GM19324 (cell line): ENCODE measurements around the gene ZNF28.
"Not testable (repeated sequence)": the region's sequence is repeated elsewhere in the genome, so short reads cannot be mapped to it uniquely, and the experiment has no call there.

Experiments used
- ATAC-seq: cut with Tn5 transposase; IDR thresholded peaks from one replicate; pipeline ENCODE4 v1.9.1; 2021; ENCODE audit warnings: mild to moderate bottlenecking, moderate library complexity; ENCODE audit not compliant: unreplicated experiment, low FRiP score

The ZNF28 gene

GRCh38 chr19:52821204-52821960 lies at the start of gene ZNF28:
Gene ZNF28 (minus strand): TSS chr19:52821633. CDS start chr19:52817958, 3,675 bp downstream.
- ATAC-seq: peak; percentile 91

GRCh38 chr19:52868031-52868430 lies 46.6 kb upstream of the ZNF28 start:
- ATAC-seq: not testable (repeated sequence)

- peak; percentile 98 for ATAC-seq
Measured at GRCh38 chr19:52857378-52858191, 36.2 kb upstream of the ZNF28 start, which contains the start of gene ZNF468. Gene ZNF468 (minus strand): TSS chr19:52857619. CDS start chr19:52854272, 3,347 bp downstream.

- ATAC-seq: not testable (repeated sequence)
Measured at GRCh38 chr19:52856540-52857377, 35.3 kb upstream of the ZNF28 start.

GRCh38 chr19:52847352-52847751 lies 25.9 kb upstream of the ZNF28 start:
- ATAC-seq: not testable (repeated sequence)

GRCh38 chr19:52840825-52841465 lies 19.5 kb upstream of the ZNF28 start:
- ATAC-seq: not testable (repeated sequence)

GRCh38 chr19:52834289-52834688 lies 12.9 kb upstream of the ZNF28 start:
- ATAC-seq: not testable (repeated sequence)

GRCh38 chr19:52833541-52833940 lies 12.1 kb upstream of the ZNF28 start:
- not testable (repeated sequence) for ATAC-seq

GRCh38 chr19:52829866-52830265 lies 8.4 kb upstream of the ZNF28 start:
- not testable (repeated sequence) for ATAC-seq

GRCh38 chr19:52825765-52826164 lies 4.3 kb upstream of the ZNF28 start:
- no peak for ATAC-seq

GRCh38 chr19:52823676-52824075 lies 2.2 kb upstream of the ZNF28 start:
- ATAC-seq: no peak

- ATAC-seq: peak; percentile 46
Measured at GRCh38 chr19:52820472-52821203, 795 bp downstream of the ZNF28 start.

- ATAC-seq: no peak
Measured at GRCh38 chr19:52809801-52810200, 11.6 kb downstream of the ZNF28 start.

GRCh38 chr19:52799950-52800640 lies 21.3 kb downstream of the ZNF28 start:
- ATAC-seq: not testable (repeated sequence)

GRCh38 chr19:52789440-52789839 lies 32.0 kb downstream of the ZNF28 start:
- no peak for ATAC-seq

GRCh38 chr19:52786464-52787354 lies 34.7 kb downstream of the ZNF28 start, which contains the start of gene ZNF600:
Gene ZNF600 (minus strand): TSS chr19:52786791. CDS start chr19:52778888, 7,903 bp downstream.
- peak; percentile 96 for ATAC-seq

GRCh38 chr19:52786078-52786463 lies 35.4 kb downstream of the ZNF28 start:
- ATAC-seq: peak; percentile 25

- no peak for ATAC-seq
Measured at GRCh38 chr19:52785506-52785905, 35.9 kb downstream of the ZNF28 start.
